ENCODE results near the gene GSTCD. TPM values are rescaled to one million over a fixed set of nuclear protein-coding genes. Genes with fewer than 3 reads are reported as not detected.

The GSTCD gene
- total RNA-seq, 2 donors from 2014 or later, result 3.9 to 5.9 TPM

DNA sequence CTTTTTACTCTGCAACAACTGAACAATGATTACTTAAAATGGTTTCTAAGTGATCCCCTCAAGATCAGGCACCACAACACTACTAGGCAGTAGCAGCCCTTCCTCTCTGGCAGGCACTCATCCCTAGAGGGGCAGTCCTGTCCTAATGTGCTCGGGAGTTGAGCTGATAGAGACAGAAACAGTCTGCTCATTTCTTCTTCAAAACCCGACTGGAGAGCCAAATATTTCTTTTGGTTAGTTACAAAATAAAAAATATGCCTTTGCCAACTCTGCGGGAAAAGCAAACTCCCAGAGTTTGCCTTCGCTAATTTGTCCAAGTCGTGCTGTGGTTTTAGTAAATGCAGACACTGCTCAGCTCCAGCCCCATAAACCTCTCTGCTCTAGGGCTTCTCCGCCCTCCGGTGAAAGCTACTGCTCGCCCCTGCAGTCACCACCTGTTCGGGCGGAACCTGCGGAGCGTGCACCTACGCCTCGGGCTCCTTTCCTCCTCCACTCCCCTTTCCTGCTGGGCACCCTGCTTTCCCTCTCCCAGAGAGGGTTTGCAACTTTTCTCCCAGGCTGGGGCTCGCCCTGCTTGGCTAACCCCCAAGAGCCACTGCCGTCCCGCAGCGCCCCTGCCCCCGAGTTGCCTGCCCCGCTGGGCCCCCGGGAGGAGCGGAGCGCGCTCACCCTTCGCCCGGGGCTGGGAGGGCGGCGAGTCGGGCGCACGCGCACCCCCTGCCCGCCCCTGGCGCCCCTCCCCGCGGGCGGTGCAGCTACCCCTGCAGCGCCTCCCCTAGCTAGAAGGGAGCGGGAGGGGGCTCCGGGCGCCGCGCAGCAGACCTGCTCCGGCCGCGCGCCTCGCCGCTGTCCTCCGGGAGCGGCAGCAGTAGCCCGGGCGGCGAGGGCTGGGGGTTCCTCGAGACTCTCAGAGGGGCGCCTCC, 186.3 kb downstream of the GSTCD start, which contains the start of gene NPNT:
Gene NPNT, plus strand, starts transcription at position 812 of the 923 bp plus-strand sequence. CDS start 182 bp downstream, outside the sequence.
- intact Hi-C loops (cut with DNase I), result no loop called here
- DNase-seq (peak; percentile 59 to 80 (median 66)), ATAC-seq (peak; percentile 81)
- H3K27me3 ChIP-seq, result no peaks in the 10 kb centered on the region
- peaks cover 31% of the 10 kb centered on the region for H3K4me1 ChIP-seq
- H3K36me3 ChIP-seq (replicated peaks in 1 of 2; ENCODE audit: insufficient read depth in 1 of 2, low read depth in 2 of 2), result no peaks in the 10 kb centered on the region
- H3K27ac ChIP-seq, result peak within 1 kb of the TSS; percentile 51 to 93 (median 82)
- TF ChIP-seq, protein P1, sequence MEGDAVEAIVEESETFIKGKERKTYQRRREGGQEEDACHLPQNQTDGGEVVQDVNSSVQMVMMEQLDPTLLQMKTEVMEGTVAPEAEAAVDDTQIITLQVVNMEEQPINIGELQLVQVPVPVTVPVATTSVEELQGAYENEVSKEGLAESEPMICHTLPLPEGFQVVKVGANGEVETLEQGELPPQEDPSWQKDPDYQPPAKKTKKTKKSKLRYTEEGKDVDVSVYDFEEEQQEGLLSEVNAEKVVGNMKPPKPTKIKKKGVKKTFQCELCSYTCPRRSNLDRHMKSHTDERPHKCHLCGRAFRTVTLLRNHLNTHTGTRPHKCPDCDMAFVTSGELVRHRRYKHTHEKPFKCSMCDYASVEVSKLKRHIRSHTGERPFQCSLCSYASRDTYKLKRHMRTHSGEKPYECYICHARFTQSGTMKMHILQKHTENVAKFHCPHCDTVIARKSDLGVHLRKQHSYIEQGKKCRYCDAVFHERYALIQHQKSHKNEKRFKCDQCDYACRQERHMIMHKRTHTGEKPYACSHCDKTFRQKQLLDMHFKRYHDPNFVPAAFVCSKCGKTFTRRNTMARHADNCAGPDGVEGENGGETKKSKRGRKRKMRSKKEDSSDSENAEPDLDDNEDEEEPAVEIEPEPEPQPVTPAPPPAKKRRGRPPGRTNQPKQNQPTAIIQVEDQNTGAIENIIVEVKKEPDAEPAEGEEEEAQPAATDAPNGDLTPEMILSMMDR (IDR thresholded peaks at IDR 0.05), result no peak
- peak; percentile 67 to 81 (median 69) for TF ChIP-seq POLR2A (IDR thresholded peaks at IDR 0.05)
- peak within 1 kb of the TSS; percentile 64 to 68 for H3K4me3 ChIP-seq
- 1 to 2% methylated on average over 15 to 52 of the region's 56 CpGs for WGBS, 2 donors
- no peaks in the 10 kb centered on the region for H3K9me3 ChIP-seq

DNA sequence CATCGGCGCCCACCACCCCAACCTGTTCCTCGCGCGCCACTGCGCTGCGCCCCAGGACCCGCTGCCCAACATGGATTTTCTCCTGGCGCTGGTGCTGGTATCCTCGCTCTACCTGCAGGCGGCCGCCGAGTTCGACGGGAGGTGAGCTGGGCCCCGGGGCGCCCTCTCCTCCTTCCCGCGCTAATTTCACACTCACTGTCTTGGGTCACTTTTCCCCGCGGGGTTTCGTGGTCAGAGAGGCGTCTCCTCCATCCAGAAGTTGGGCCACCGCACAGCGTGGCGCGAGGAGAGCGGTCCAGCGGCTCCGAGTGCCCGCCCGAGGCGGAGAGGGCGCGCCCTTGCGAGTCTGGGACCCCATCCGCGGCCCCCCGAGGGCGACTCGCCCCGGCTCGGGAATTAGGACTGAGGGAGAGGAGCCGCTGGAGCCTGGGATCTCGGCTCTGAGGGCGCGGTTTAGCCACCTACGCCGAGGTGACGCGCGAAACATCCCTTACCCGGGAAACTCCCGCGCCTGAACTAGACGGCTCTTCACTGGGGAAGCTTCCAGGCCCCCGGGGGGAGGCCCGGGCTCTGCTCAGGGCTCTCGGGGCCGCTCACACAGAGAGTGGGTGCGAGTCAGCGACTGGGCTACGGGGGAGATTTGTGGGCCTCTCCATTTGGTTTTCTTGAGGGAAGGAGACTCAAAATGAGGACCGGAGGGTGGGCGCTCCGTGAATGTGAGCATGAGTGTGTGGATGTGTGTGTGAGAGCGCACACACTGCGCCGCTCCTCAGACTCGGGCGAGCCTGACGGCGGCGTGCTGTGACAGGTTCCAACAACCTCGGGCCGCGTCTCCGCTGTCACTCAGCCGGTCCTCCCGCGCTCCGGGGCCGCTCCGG, 187.2 kb downstream of the GSTCD start:
- Histone ChIP-seq H3K27ac (peak overlapping the region; percentile 51 to 93 (median 82)), H3K4me3 (peak overlapping the region; percentile 64 to 68), H3K9me3 (no peaks in the 10 kb centered on the region), H3K36me3 (replicated peaks in 1 of 2; ENCODE audit: insufficient read depth in 1 of 2, low read depth in 2 of 2) (no peaks in the 10 kb centered on the region), H3K27me3 (no peaks in the 10 kb centered on the region), H3K4me1 (peaks cover 31% of the 10 kb centered on the region)
- ATAC-seq (peak; percentile 59), DNase-seq (peak; percentile 48 to 60 (median 56))
- TF ChIP-seq POLR2A (IDR thresholded peaks at IDR 0.05), result peak; percentile 0 to 56 (median 48)
- TF ChIP-seq, protein P1 (IDR thresholded peaks at IDR 0.05), result peak in 6 of 7 experiments; percentile 8 to 50 (median 35)
- 1 to 2% methylated on average over 13 to 83 of the region's 84 CpGs for WGBS, 2 donors
- intact Hi-C loops (cut with DNase I), result no loop called here

DNA sequence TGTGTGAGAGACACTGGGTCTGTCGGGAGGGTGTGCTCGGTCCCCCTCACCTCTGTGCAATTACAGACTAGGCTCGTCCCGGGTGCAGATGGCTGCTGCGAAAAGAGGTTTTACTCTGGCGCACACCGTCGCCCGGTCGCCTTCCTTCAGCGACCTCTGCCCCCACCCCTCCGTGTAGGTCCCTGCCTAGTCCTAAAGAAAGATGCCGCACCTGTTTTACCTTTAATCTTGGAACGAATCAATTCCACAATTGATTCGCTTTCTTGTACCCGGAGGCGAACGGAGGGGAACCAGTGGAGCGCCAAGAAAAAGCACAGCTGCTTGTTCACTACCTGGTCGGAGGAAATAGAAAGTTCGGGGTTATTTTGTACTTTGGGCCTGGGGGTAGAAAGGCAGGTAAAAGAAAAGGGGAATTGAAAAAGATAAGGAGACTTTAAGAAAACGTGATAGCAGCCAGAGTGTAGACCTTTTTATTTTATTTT, 187.9 kb downstream of the GSTCD start:
- ATAC-seq (peak; percentile 25), DNase-seq (no peak)
- Histone ChIP-seq H3K4me1 (peaks cover 31% of the 10 kb centered on the region), H3K4me3 (peak overlapping the region; percentile 64 to 68), H3K9me3 (no peaks in the 10 kb centered on the region), H3K27me3 (no peaks in the 10 kb centered on the region), H3K27ac (peak overlapping the region; percentile 51 to 93 (median 82)), H3K36me3 (replicated peaks in 1 of 2; ENCODE audit: insufficient read depth in 1 of 2, low read depth in 2 of 2) (no peaks in the 10 kb centered on the region)
- intact Hi-C loops (cut with DNase I), result no loop called here
- 1 to 4% methylated on average over 21 to 22 of the region's 22 CpGs for WGBS, 2 donors
- TF ChIP-seq, protein P1 (IDR thresholded peaks at IDR 0.05), result no peak
- TF ChIP-seq POLR2A (IDR thresholded peaks at IDR 0.05), result no peak

Other genes with a start within 250 kb of the GSTCD start
- gene PPA2, start 234.7 kb upstream of the GSTCD start, total RNA-seq, result 100 to 1,000 TPM in 1 of 2 donors, 10 to 100 TPM in 1; 57.4 to 279 TPM
- 10 to 100 TPM; 22.4 to 24.6 TPM for gene ARHGEF38, start 156.2 kb upstream of the GSTCD start, total RNA-seq
- 10 to 100 TPM in 1 of 2 donors, 1 to 10 TPM in 1; 9.3 to 10.2 TPM for gene INTS12, start 95 bp upstream of the GSTCD start, total RNA-seq
- gene NPNT, start 186.7 kb downstream of the GSTCD start, total RNA-seq, result 10 to 100 TPM; 28.7 to 29.1 TPM

Data from body of pancreas (tissue), 4 donors.